NCI-H1048 (cell line): Measurements from ENCODE around the gene SLC13A2.

Source experiments
- DNase-seq: peaks from one replicate; lab custom pipeline; 2025; lab: John Stamatoyannopoulos, UW

Gene SLC13A2

GRCh38 chr17:28471531-28472342 is 1.7 kb upstream of the SLC13A2 start:
- DNase-seq, result no peak

GRCh38 chr17:28472871-28473497 is 460 bp upstream of the SLC13A2 start:
- no peak for DNase-seq

DNA sequence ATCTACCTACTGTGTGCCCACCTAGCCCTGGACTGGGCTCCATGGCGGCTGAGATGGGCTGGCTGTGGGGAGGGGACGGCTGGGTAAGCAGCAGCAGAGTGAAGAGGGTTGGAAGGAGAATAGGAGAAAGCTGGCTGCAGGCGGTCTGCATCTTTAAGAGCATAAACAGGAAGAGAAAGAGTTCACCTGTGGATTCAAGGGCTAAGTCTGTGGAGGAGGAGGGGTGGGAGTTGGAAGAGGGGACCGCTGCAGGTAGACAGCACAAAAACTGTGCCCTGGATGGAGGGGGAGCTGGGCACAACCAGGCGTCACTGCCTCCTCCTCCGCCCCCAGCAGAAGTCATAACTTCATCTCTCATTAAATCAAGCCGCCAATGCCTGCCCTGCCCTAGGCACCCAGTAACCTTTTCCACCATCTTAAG is 677 bp downstream of the SLC13A2 start:
- DNase-seq, result no peak

- DNase-seq, result no peak
These were observed 1.9 kb downstream of the SLC13A2 start for GRCh38 chr17:28475151-28475900.

DNA sequence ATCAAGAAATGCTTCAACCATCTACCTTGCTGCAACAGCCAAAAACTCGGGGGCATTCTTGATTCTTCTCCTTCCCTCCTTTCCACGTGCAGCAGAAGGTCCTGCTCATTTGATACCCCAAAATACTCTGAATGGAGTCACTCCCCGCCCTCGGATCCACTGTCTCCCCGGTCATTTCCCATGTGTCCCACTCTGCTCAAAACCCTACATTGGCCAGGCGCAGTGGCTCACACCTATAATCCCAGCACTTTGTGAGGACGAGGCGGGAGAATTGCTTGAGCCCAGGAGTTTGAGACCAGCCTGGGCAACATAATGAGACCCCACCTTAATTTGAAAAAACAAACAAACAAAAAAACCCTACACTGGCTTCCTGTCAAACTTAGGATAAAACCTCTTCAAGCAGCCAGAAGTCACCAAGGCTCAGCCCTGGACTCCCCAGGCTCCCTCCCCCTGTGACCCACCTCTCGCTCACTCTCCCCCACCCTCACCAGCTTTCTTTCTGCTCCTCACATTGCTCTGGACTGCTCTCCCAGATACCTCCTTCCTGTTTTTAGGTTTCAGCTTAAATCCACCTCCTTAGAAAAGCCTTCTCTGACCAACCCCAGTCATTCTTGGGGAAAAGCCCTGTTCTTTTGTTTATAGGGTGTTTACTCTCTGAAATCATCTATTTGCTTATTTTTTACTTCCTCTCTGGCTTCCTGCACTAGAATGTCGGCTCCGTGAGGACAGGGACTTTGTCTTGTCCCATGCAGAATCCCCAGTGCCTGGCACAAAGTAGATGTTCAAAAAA is 2.8 kb downstream of the SLC13A2 start:
- DNase-seq, result no peak

GRCh38 chr17:28477928-28478327 is 4.5 kb downstream of the SLC13A2 start:
- no peak for DNase-seq

- no peak for DNase-seq
These were observed 5.5 kb downstream of the SLC13A2 start for GRCh38 chr17:28478712-28479615.

DNA sequence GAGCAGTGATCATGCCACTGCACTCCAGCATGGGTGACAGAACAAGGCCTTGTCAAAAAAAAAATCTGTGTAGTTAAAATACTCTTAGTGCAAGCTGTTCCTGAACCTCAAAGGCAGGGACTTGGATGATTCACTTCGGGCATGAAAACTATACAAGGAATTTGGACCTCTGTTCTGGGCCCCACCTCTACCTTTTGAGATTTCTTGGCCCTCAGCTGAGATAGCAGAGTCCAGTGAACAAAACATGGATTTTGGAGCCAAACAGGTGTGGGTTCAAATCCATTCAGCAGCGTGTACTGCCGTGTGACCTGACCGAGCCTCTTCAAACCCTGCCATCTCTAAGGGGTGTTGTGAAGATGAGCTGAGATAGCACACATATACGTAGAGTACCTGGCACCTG is 6.8 kb downstream of the SLC13A2 start:
- DNase-seq, result no peak

DNA sequence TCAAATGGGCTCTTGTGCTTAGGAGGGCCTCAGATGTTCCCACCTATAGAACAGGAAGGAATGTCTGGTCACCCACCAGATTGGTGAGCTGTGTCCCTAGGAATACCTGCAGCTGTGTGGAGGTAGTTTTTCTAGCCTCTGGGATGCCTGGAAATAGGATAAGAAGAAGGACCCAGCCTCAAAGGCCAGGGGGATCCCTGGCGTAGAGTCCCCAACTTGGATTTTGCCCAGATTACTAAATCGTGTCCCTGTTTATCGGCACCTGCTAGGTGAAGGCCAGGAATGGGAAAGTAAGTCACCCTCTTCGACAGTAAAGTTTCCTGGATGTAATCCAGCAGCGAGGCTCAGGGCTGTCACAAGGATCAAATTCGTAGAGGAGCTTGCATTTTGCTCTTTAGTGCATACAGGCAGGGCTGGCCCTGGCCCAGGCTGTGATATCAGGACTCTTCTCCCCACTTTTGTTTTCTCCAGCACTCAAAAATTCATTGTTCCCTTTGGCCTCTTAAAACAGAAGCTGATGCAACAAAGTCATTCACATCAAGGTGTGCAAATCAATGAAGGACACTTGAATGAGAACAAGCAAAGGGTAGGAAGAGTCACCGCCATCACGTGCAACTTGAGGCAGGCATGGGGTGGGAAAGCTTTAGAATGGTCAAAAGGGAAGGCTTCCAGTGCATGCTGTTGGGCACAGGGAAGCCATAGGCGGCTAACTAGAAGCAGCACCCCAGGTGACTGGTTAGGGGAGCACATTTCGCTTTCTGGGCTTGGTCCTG is 7.5 kb downstream of the SLC13A2 start:
- DNase-seq, result no peak

DNA sequence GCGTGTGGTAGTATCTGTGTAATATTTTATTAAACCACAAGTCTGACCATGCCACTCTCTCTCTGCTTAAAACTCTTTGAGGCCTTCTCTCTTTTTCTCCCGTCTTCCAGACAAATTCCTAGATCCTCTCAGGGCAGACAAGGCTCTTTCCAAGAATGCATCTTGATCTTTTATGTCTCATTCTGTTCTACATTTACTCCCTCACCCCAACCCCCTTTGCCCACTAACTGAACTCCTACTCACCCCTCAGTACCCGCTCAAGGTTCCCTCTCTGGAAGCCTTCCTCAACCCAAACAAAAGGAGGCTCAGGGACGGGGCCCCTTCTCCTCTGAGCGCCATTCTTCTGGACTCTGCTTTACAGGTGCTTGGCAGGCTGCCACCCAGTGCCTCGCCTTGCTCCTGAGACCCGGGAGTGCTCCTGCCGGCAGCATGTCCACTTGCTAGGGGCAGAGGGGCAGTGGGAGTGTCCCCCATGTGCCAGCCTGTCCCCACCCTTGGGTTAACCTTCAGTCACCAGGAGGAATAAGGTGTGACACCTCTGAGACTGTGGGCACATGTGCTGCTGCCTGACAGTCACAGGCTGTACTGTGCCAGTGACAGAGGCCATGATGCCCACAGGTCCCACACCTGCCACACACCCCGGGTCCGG is 9.2 kb downstream of the SLC13A2 start:
- no peak for DNase-seq

GRCh38 chr17:28484296-28484695 is 10.9 kb downstream of the SLC13A2 start:
- DNase-seq, result no peak

GRCh38 chr17:28485049-28485448 is 11.6 kb downstream of the SLC13A2 start:
- DNase-seq, result no peak

- DNase-seq, result no peak
These were observed 14.6 kb downstream of the SLC13A2 start for GRCh38 chr17:28487881-28488532.

- no peak for DNase-seq
These were observed 15.3 kb downstream of the SLC13A2 start for GRCh38 chr17:28488533-28489276.

- DNase-seq, result no peak
These were observed 17.8 kb downstream of the SLC13A2 start for GRCh38 chr17:28491286-28491685.

- no peak for DNase-seq
These were observed 18.4 kb downstream of the SLC13A2 start for GRCh38 chr17:28491860-28492259.

- no peak for DNase-seq
These were observed 19.2 kb downstream of the SLC13A2 start for GRCh38 chr17:28492352-28493310.
